ENCODE measurements around the gene SCN8A.

The SCN8A gene

DNA sequence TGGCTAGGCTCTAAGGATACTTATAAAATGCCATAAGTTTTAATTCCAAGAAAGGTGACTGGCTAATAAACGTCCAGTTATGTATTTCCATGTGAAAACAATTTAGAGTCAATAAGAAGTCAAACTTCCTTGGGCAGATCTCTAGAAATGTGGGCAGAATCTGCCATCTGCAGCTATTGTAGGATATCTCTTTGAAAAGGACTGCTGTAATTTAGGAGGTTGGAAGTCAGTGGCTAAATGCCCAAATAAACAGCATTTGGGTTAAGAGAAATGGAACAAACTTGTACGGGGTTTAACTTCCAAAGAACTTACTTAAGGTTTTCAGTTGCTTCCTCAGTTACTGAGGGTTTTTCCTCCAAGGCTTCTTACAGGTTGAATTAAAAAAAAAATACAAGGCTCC, 135.9 kb downstream of the SCN8A start:
- H3K4me3 ChIP-seq (ENCODE audit: low read length): no peak overlapping the region
- TF ChIP-seq, protein P1, sequence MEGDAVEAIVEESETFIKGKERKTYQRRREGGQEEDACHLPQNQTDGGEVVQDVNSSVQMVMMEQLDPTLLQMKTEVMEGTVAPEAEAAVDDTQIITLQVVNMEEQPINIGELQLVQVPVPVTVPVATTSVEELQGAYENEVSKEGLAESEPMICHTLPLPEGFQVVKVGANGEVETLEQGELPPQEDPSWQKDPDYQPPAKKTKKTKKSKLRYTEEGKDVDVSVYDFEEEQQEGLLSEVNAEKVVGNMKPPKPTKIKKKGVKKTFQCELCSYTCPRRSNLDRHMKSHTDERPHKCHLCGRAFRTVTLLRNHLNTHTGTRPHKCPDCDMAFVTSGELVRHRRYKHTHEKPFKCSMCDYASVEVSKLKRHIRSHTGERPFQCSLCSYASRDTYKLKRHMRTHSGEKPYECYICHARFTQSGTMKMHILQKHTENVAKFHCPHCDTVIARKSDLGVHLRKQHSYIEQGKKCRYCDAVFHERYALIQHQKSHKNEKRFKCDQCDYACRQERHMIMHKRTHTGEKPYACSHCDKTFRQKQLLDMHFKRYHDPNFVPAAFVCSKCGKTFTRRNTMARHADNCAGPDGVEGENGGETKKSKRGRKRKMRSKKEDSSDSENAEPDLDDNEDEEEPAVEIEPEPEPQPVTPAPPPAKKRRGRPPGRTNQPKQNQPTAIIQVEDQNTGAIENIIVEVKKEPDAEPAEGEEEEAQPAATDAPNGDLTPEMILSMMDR (conservative IDR thresholded peaks at IDR 0.05; ENCODE audit: low read length): no peak
- DNase-seq (ENCODE audit: low read depth): peak; percentile 20

DNA sequence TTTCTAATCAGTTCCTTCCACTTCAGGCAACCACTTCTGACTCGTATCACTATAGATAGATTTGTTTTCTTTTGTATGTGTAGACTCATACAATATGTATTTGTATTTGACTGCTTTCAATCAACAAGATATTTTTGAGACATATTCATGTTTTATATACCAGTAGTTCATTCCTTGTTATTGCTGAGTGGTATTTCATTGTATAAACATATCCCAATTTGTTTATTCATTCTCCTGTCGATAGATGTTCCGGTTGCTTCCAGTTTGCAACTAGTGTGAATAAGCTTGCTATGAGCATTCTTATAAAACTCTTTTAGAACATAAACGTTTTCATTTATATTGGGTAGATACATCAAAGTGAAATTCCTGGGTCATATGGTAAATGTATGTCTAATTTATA, 138.3 kb downstream of the SCN8A start:
- TF ChIP-seq, protein P1 (conservative IDR thresholded peaks at IDR 0.05; ENCODE audit: low read length): no peak
- no peak for DNase-seq (ENCODE audit: low read depth)
- no peak overlapping the region for H3K4me3 ChIP-seq (ENCODE audit: low read length)

DNA sequence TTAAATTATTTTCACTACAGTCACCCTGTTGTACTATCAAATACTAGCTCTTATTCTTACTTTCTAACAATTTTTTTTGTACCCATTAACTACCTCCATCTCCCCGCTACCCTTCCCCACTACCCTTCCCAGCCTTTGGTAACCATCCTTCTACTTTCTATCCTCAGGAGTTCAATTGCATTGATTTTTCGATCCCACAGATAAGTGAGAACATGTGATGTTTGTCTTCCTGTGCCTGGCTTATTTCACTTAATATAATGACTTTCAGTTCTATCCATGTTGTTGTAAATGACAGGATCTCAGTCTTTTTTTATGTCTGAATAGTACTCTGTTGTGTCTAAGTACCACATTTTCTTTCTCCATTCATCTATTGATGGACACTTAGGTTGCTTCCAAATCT, 139.7 kb downstream of the SCN8A start:
- H3K4me3 ChIP-seq (ENCODE audit: low read length): no peak overlapping the region
- DNase-seq (ENCODE audit: low read depth): no peak
- TF ChIP-seq, protein P1 (conservative IDR thresholded peaks at IDR 0.05; ENCODE audit: low read length): no peak

DNA sequence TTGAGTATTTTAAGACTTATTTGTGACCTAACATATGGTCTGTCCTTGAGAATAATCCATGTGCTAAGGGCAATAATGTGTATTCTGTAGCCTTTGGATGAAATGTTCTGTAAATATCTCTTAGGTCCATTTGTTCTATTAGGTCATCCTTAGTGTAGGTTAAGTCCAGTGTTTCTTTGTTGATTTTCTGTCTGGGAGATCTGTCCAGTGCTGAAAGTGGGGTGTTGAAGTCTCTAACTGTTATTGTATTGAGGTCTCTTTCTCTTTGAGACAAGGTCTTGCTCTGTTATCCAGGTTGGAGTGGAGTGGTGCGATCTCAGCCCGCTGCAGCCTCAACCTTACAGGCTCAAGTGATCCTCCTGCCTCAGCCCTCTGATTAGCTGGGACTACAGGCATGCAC, 149.5 kb downstream of the SCN8A start:
- TF ChIP-seq, protein P1 (conservative IDR thresholded peaks at IDR 0.05; ENCODE audit: low read length): no peak
- H3K4me3 ChIP-seq (ENCODE audit: low read length): no peak overlapping the region
- DNase-seq (ENCODE audit: low read depth): peak; percentile 17

DNA sequence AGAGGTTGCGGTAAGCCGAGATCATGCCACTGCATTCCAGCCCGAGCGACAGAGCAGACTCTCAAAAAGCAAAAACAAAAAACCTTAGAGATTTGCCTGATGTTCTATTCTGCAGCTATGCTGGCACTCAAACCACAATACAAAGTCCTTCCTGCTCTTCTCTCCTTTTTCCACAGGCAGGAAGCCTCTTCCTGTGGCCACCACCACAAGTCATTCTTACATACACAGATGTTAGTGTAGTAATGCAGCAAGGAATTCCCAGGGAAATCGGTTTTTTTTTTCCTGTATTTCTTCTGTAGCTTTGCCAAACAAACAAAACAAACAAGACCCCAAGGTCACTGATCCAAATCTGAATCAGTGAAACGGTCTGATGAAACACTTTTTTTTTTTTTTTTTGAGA, 153.2 kb downstream of the SCN8A start:
- TF ChIP-seq, protein P1 (conservative IDR thresholded peaks at IDR 0.05; ENCODE audit: low read length): no peak
- no peak overlapping the region for H3K4me3 ChIP-seq (ENCODE audit: low read length)
- no peak for DNase-seq (ENCODE audit: low read depth)

DNA sequence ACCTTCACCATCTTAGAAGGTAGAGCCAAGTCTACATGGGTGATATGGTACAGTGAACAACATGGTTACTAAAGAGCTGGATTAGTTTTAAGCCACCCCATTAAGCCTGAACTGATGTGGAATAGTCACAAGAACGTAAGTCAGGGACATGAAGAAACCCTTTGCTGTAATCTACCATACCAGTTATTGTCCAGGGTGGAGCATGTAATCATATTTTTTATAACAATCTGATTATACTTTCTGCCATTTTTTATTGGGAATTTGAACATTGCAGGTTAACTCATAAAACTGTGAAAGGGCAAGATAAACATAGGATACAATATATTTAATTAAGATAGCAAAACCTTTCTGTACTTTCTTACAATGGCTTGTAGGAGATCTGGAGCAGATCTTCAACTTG, 153.9 kb downstream of the SCN8A start:
- DNase-seq (ENCODE audit: low read depth): no peak
- no peak overlapping the region for H3K4me3 ChIP-seq (ENCODE audit: low read length)
- TF ChIP-seq, protein P1 (conservative IDR thresholded peaks at IDR 0.05; ENCODE audit: low read length): no peak

DNA sequence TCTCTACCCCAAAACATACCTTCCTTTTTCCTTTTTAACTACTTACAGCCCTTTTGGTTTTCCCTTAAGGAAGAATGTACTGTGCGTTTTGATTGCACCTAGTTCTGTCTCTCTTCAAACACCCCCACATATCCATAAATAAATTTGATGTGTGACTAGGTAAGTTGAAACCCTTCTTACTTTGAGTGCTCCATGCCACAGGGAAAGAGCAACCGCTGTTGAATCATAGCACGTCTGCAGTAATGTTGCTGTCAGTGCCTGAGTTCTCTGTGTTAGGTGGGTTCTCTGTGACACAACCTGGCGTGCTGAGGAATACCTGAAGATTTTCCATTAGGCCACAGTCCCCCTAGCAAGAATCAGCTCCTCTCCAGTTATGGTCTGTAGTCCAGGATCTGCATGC, 155.4 kb downstream of the SCN8A start:
- H3K4me3 ChIP-seq (ENCODE audit: low read length): no peak overlapping the region
- no peak for DNase-seq (ENCODE audit: low read depth)
- TF ChIP-seq, protein P1 (conservative IDR thresholded peaks at IDR 0.05; ENCODE audit: low read length): no peak
